ENCODE results near the gene SLC39A13.

The SLC39A13 gene

GRCh38 chr11:47406896-47407745 is 1.3 kb upstream of the SLC39A13 start:
- DNase-seq = no peak

GRCh38 chr11:47408598-47409439 is 429 bp downstream of the SLC39A13 start:
- DNase-seq = no peak

- no peak for DNase-seq
Measured at GRCh38 chr11:47409440-47410369, 1.3 kb downstream of the SLC39A13 start.

- no peak for DNase-seq
Measured at GRCh38 chr11:47410370-47411264, 2.2 kb downstream of the SLC39A13 start.

GRCh38 chr11:47411884-47412746 is 3.7 kb downstream of the SLC39A13 start:
- DNase-seq = peak; percentile 14 to 18

GRCh38 chr11:47413351-47413750 is 5.0 kb downstream of the SLC39A13 start:
- DNase-seq = no peak

DNA sequence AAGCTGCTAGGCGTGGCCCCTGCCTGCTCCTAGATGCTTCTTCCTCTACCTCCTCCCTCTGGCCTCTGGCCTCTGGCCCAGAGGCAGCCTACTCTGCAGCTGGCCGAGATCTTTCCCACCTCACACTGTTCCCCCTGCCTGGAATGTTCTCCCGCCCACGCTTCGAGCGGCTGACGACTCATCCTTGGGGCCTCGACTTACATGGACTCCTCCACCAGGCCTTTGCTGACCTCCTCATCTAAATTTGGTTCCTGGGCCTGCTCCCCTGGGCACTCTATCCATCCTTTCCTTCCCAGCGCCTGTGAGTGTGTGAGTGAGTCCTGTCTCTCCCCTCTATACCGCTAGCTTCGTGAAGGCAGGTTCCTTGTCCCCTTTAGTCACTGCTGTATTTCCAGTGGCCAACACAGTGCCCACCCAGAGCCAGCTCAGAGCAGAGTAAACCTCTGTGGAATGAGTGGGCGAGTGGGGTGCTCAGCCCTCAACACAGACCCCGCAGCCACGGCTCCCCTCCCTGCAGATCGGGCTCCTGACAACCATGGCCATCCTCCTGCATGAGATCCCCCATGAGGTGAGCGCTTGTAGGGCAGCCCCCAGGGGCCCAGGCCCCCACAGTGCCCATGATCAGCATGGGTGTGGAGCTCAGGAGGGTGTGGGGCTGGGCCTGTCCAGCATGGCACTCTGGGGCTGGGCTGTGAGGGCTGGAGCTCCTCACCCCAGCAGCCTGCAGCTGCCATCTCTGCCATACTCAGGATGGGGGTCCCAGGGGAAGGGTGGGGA is 5.7 kb downstream of the SLC39A13 start:
- no peak for DNase-seq

- DNase-seq = no peak
Measured at GRCh38 chr11:47414685-47415070, 6.3 kb downstream of the SLC39A13 start.

- no peak for DNase-seq
Measured at GRCh38 chr11:47415091-47415854, 6.9 kb downstream of the SLC39A13 start.

DNA sequence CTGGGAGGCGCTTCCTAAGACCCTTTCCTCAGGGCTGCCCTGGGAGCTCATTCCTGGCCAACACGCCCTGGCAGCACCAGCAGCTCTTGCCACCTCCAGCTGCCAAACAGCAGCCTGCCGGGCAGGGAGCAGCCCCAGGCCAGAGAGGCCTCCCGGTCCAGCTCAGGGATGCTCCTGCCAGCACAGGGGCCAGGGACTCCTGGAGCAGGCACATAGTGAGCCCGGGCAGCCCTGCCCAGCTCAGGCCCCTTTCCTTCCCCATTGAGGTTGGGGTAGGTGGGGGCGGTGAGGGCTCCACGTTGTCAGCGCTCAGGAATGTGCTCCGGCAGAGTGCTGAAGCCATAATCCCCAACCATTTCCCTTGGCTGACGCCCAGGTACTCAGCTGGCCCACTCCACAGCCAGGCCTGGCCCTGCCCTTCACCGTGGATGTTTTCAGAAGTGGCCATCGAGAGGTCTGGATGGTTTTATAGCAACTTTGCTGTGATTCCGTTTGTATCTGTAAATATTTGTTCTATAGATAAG is 7.6 kb downstream of the SLC39A13 start:
- no peak for DNase-seq

GRCh38 chr11:47417712-47418111 is 9.3 kb downstream of the SLC39A13 start:
- no peak for DNase-seq

DNA sequence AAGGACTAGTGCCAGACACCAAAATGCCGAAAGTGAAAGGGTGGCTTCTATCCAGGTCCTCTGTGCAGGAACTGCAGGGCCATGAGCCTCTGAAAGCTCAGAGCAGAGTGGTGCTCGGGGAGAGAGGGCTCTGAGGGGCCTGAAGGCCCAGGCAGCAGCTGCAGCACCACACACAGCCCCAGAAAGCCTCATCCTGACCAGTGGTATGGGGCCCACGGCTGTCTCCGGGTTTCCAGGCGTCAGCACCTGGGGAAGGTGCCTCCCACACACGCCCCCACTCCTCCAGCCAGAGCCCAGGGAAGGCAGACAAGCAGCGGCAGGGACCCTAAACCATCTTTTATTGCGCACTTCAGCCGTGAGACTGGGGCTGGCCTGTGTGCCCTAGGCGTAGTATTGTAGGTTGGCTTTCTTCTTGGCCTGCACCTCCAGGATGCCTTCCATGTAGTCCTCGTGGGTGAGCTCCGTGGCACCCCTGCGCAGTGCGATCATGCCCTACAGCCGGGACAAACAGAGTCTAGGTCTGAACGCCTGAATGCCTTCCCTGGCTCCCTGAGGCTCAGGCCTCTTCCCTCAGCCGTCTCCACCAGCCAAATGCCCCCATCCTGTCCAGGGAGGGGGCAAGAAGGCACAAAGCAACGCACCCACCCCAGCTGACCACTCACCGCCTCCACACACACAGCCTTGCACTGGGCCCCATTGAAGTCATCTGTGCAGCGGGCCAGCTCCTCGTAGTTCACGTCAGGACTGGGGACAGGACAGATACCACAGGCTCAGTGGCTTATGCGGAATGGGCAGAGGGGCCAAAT is 10.3 kb downstream of the SLC39A13 start:
- no peak for DNase-seq

DNA sequence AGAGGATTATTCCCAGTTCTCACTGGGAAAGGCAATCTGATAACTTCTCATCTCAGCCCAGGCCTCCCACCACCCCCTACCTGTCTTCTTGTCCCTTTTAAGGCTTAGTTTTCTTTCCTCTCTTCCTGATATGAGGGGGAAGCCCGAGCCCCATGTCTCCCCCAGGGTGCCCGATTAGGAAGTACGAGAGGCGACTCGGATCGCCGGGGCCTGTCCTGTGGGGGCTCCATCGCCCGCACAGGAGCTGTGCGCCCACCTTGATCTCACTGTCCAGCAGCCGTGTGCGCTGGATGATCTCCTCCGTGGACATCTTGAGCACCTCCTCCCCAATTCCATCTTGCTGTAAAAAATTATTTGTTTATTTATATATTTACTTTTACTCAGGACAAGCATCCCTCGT is 17.2 kb downstream of the SLC39A13 start:
- no peak for DNase-seq

DNA sequence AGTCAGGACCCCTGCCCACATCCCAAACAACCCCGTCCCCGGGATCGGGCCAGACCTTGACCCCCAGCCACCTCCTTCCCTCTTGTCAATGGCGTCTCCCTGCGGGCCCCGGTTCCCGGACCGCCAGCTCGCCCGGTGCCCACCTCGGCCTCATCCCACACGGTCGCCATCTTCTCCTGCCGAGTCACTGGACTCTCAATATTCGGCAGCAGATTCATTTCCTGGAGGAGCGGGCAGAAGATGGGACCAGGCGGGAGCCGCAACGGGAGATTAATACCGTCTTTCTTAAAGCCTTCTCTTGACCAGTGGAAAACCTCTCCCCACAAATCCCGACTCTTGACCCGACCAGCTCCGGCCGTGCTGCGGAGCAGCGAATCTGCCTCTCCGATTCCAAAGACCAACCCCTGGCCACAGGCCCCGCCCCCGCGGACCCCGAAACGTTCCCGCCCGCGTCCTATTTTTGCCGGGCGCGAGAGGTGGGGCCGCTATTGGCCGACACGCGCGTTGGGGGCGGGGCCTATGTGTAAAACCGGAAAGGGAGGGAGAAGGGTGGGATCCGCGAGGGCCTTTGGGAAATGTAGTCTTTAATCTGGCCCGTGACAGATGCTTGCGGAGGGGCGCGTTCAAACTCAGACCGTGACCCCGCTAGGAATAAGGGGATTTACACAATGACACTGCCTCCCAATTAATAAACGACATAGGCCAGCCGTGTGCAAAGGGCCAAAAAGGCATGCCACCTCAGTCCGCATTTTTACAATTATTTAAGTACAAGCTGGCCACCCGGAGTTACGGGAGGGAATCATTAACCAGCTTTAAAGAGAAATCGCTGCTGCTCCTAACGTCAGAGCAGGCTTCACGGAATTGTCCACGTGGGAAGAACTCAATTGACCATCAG is 17.9 kb downstream of the SLC39A13 start, which contains the start of gene PSMC3:
Gene PSMC3 (minus strand): TSS at position 378 of the 895 bp plus-strand sequence. CDS start 160 bp downstream, at position 218.
- peak; percentile 93 to 96 for DNase-seq

DNA sequence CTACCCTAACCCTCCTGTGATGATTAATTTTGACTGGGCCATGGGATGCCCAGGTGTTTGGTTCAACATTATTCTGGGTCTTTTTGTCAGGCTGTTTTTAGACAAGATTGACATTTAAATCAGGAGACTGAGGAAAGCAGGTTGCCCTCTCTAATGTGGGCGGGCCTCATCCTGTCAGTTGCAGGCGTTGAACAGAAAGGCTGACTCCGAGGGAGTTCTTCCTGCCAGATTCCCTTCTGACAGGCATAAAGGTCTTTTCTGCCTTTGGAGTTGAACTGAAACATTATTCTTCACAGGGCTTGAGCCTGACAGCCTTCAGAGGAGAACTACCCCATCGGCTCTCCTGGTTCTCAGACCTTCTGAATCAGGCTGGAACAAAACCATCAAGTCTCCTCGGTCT is 22.1 kb downstream of the SLC39A13 start:
- no peak for DNase-seq

GRCh38 chr11:47431356-47432083 is 23.1 kb downstream of the SLC39A13 start:
- DNase-seq = no peak

Measured in Kasumi-1 (cell line).